T-helper 17 cell (primary cell): ENCODE results near the gene HMG20B. TPM values are rescaled to one million over a fixed set of nuclear protein-coding genes. Genes with fewer than 3 reads are reported as not detected.

Experiments used
- ATAC-seq: fragments of 150-1000 bp; cut with Tn5 transposase; 2 replicates; pipeline ENCODE4 v1.10.0; 2021; ENCODE audit warnings: mild to moderate bottlenecking, moderate library complexity
- DNase-seq, 3 donors: peaks; one replicate each; pipeline versions ENCODE4 v3.0.0 to v3.0.0-alpha.2; 2020 to 2021
- H3K9me3 ChIP-seq: one replicate; pipeline ENCODE4 v1.7.0; 2013; ENCODE audit warnings: low read length, mild to moderate bottlenecking; ENCODE audit not compliant: control insufficient read depth, poor library complexity, severe bottlenecking
- H3K27ac Mint-ChIP-seq: one replicate; pipeline ENCODE4 v1.8.0; 2022; ENCODE audit warnings: mild to moderate bottlenecking, moderate library complexity, mixed read lengths
- H3K27me3 Mint-ChIP-seq: one replicate; pipeline ENCODE4 v1.8.0; 2022; ENCODE audit warnings: mixed read lengths
- H3K36me3 Mint-ChIP-seq: one replicate; pipeline ENCODE4 v1.8.0; 2022; ENCODE audit warnings: low read depth, mixed read lengths
- H3K4me1 Mint-ChIP-seq: one replicate; pipeline ENCODE4 v1.8.0; 2022; ENCODE audit warnings: mild to moderate bottlenecking, mixed read lengths
- H3K4me3 Mint-ChIP-seq: one replicate; pipeline ENCODE4 v1.8.0; 2022; ENCODE audit warnings: mild to moderate bottlenecking, moderate library complexity, mixed read lengths
- total RNA-seq, 4 donors: library from RNA in 2 of 4; stranded (reverse) in 2 of 4; gene quantifications; one replicate each; pipeline ENCODE4 v1.2.3 and lab custom pipeline; 2022 to 2026

The HMG20B gene
- total RNA-seq, 2 donors from 2014 or later: 34.0 to 36.7 TPM

DNA sequence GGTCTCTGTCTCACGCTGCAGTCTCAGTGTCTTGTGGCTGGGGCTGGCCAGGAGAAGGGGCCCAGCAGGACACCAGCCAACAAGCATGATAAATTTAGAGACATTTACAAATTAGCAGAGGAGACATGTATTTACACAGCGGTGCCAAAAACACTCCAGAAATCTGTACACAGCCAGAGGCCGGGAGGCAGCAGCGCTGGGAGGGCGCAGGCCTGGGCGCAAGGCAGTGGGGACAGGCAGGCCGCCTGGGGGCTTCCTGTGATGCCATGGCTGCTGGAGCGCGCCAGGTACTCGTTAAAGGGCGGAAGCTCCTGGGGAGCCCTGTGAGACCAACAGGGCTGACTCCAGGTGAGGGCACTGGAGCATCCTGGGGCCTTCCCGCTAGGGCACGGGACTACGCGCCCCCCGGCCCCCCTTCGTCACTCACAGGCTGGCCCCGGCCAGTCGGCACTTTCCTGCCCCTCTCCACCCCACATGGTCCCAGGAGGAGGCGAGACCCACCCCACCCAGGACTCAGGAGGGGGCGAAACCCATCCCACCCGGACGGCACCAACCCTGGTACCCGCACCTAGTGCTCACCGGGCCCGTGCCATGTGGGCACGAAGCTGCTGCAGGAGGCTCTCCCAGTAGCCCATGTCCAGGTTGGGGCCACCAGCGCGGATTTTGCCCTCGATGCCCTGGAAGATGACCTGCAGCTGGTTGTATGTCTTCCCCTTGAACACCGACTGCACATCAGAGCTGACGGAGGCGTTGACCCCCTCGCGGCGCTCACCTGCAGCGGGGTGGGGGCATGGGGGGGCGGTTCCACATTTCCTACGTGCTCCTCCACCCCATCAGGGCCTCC lies 41.3 kb downstream of the HMG20B start:
- DNase-seq: no peak
- Mint-ChIP-seq H3K27me3 (no peaks in the 10 kb centered on the region), H3K27ac (no peak overlapping the region), H3K4me1 (peaks cover 7% of the 10 kb centered on the region), H3K36me3 (no peaks in the 10 kb centered on the region), H3K4me3 (no peak overlapping the region)
- no peak for ATAC-seq
- no peaks in the 10 kb centered on the region for H3K9me3 ChIP-seq

DNA sequence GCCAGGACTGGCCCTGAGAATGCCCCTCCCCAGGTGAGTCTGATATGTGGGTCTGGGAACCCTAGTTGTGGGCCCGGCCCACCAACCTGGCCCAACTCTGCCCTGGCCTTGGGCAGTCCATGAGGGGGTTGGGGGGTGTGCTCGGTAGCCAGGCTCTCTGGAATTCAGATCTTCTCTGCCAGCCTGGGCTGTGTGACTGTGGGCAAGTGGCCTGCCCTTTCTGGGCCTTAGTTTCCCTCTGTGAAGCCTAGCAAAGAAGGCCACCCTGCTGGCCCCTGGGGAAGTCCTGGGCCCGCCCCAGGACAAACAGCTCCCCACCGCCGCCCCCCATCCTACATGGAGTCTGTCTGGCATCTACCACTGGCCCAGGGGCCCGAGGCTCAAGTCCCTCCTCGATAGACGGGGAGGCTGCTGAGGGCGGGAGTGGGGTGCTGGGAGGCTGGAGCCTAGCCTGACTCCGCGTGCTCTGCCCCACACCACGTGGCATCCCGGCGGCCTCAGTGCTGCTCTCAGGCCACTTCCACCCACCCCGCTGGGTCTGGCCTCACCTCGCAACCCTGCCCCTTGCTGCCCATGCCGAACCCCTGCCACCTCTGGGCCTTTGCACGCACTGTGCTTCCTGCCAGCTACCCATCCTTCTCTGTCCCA lies 42.2 kb downstream of the HMG20B start:
- H3K27me3 Mint-ChIP-seq: no peaks in the 10 kb centered on the region
- H3K27ac Mint-ChIP-seq: no peak overlapping the region
- no peak overlapping the region for H3K4me3 Mint-ChIP-seq
- H3K9me3 ChIP-seq: no peaks in the 10 kb centered on the region
- DNase-seq: no peak
- no peak for ATAC-seq
- peaks cover 10% of the 10 kb centered on the region for H3K4me1 Mint-ChIP-seq
- no peaks in the 10 kb centered on the region for H3K36me3 Mint-ChIP-seq

DNA sequence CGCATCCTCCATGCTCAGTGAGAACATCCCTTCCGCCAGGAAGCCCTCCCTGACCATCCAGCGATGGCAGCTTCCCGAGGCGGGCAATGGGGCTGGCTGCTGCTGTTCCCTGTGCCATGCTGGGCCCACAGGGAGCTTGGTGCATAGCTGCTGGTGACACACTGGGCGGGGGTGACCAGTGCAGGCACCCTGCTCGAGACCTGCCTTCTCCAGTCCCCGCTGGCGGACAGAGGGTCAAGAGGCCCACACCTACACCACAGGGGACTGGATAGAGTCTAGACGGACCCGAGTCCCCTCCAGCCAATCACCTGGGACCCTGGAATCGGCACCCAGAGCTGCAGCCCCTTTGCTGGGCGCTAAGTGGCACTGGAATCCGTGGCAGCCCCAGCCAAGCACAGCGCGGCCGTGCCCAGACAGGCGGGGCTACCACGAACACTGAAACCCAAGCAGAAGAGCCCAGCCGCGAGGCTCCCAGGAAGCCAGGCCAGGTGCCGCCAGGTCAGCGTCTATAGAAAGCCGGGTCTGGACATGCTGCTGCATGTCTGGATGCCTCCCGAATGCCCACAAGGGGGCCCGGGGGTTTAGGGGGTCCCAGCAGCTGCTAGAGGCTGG lies 42.9 kb downstream of the HMG20B start:
- Mint-ChIP-seq H3K4me1 (peaks cover 10% of the 10 kb centered on the region), H3K4me3 (no peak overlapping the region), H3K27me3 (no peaks in the 10 kb centered on the region), H3K36me3 (no peaks in the 10 kb centered on the region), H3K27ac (no peak overlapping the region)
- H3K9me3 ChIP-seq: no peaks in the 10 kb centered on the region
- ATAC-seq: no peak
- no peak for DNase-seq

DNA sequence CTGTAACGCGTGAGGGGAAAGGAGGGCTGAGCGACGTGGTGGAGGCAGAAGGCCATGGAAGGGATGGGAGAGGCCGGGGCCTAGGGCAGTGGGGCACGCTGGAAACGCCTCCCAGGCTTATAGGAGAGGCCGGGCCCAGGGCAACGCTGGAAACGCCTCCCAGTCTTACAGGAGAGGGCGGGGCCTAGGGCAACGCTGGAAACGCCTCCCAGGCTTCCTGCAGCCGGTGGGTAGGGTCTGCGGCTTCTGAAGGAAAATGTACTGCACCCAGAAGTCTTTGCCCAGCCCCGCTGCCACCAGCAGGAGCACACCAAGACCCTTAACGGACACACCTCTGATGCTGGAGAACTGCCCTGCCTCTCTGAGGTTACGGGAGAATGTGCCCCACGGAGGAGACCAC lies 44.7 kb downstream of the HMG20B start:
- no peak overlapping the region for H3K4me3 Mint-ChIP-seq
- H3K27ac Mint-ChIP-seq: peak overlapping the region; percentile 34
- DNase-seq: no peak
- H3K4me1 Mint-ChIP-seq: peaks cover 12% of the 10 kb centered on the region
- no peaks in the 10 kb centered on the region for H3K9me3 ChIP-seq
- no peaks in the 10 kb centered on the region for H3K36me3 Mint-ChIP-seq
- ATAC-seq: no peak
- no peaks in the 10 kb centered on the region for H3K27me3 Mint-ChIP-seq

DNA sequence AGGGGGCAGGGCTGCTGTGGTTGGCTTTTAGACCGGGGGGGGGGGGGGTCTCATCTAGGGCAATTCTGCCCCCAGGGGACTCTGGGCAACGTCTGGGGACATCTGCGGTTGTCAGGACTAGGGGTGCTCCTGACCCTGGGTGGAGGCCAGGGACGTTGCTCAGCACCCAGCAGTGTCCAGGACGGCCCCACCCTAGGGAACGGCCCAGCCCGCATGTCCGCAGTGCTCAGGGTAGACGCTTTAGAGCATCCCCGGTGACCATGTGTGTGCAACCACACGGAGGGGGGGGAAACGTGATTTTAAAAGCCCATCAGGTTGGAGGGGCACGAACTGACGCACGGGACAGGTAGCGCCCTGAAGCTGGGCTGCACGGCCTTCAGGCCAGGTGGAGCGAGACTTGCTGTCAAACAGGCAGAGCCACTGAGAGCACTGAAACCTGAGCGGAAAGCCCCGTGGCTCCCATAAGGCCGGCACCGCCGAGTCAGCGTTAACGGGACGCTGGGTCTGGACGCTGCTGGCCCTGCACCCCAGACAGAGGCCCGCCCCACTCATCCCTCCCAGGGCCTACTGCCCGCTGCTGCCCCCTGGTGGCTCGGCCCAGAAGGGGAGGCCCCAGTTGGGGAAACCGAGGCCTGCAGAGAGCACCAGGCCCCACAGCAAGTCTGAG lies 45.5 kb downstream of the HMG20B start:
- Mint-ChIP-seq H3K27me3 (no peaks in the 10 kb centered on the region), H3K36me3 (no peaks in the 10 kb centered on the region), H3K4me3 (no peak overlapping the region)

DNA sequence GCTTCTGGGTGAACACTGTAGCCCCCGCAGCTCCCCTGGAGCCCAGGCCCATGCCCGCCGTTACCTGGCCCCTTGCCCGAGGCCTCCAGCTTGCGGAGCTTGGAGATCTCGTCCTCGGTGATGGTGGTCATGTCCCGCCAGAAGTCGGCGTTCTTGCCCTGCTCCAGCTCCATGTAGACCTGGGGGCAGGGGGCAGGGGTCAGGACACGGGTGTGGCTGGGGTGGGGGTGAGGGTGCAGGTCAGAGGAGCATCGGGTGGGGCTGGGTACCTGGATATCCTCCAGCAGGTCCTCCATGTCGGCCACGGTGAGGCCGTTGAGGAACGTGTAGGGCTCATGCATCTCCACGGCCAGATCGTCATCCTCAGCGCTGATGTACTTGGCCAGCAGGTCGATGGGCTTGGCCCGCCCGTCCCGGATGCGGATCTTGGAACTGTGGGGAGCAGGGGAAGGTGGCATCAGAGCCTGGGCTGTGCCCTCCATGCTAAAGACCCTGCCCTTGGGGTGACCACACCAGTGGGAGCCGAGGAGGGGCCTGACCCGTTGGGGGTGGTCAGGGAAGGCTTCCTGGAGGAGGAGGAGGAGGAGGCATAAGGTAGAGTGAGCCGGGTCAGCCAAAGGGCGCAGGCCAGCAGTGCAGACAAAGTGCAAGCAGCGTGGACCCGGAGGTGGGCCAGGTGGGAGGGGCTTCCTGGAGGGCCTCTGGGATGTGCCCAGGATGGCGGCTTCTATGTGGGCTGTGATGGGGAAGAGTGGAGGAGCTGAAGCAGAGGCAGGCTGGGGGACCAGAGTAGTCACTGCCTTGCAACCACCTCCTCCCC lies 46.3 kb downstream of the HMG20B start:
- Mint-ChIP-seq H3K4me3 (no peak overlapping the region), H3K27ac (no peak overlapping the region), H3K27me3 (no peaks in the 10 kb centered on the region), H3K36me3 (no peaks in the 10 kb centered on the region), H3K4me1 (peaks cover 13% of the 10 kb centered on the region)
- no peaks in the 10 kb centered on the region for H3K9me3 ChIP-seq
- DNase-seq: no peak
- ATAC-seq: no peak

More for the DNA sequence above, 45.5 kb downstream of the HMG20B start:
- ATAC-seq (peak; percentile 77), DNase-seq (peak; percentile 24 to 57 (median 34))
- Mint-ChIP-seq H3K4me1 (peaks cover 12% of the 10 kb centered on the region), H3K27ac (no peak overlapping the region)
- H3K9me3 ChIP-seq: no peaks in the 10 kb centered on the region

DNA sequence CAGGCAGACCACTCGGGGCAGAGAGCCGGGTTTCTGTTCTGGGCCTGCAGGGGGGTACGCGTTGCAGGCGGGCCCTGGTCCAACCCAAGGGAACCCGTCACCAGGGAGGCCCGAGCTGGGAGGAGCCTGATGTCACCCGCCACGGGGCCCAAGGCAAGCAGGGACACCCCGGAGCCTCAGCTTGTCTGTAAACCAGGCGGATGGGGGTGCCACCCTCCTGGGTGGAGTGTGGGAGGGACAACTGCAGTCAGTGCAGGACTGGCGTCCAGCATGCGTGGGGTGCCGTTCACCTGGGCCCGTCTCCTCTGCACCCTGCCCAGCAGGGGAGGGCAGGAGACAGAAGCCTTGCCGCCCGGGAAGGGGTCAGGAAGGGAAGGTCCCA lies 46.9 kb downstream of the HMG20B start:
- no peaks in the 10 kb centered on the region for H3K36me3 Mint-ChIP-seq
- no peak for ATAC-seq

DNA sequence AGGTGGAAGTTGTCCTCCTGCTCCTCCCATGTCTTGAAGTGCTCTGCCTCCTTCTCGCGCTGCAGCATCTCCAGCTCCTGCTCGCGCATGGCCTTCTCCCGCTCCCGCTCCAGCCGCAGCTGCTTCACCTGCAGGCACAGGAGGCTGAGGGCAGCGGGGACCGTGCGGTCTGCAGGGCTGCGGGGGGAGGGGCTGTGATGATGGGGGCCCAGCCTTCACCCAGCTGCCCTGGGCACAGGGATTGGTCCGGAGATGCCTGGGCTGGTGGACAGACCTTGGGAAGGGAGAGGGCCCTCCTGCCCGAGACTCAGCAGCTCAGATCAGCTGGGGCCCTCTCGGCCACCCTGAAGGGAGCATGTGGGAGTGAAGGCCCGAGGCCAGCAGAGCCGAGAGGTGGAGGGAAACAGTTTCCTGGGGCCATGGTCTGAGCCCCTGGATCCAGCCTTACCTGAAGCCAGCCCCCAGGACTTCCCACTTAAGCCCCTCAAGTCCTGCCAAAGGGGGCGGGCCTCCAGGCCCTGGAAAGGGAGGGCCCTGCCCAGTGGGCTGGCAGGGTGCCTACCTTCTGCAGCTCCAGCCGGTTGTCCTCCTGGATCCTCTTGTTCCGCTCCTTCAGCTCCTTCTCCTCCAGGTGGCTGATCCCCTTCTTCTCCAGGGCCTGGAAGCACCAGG lies 47.5 kb downstream of the HMG20B start:
- H3K4me1 Mint-ChIP-seq: peaks cover 20% of the 10 kb centered on the region
- H3K36me3 Mint-ChIP-seq: no peaks in the 10 kb centered on the region
- H3K4me3 Mint-ChIP-seq: no peak overlapping the region
- no peak for DNase-seq
- H3K27ac Mint-ChIP-seq: no peak overlapping the region
- no peaks in the 10 kb centered on the region for H3K9me3 ChIP-seq
- no peak for ATAC-seq
- H3K27me3 Mint-ChIP-seq: no peaks in the 10 kb centered on the region

More for the DNA sequence above, 46.9 kb downstream of the HMG20B start:
- H3K9me3 ChIP-seq: no peaks in the 10 kb centered on the region
- no peak for DNase-seq
- H3K27ac Mint-ChIP-seq: no peak overlapping the region
- H3K4me1 Mint-ChIP-seq: peaks cover 19% of the 10 kb centered on the region
- no peaks in the 10 kb centered on the region for H3K27me3 Mint-ChIP-seq
- no peak overlapping the region for H3K4me3 Mint-ChIP-seq

DNA sequence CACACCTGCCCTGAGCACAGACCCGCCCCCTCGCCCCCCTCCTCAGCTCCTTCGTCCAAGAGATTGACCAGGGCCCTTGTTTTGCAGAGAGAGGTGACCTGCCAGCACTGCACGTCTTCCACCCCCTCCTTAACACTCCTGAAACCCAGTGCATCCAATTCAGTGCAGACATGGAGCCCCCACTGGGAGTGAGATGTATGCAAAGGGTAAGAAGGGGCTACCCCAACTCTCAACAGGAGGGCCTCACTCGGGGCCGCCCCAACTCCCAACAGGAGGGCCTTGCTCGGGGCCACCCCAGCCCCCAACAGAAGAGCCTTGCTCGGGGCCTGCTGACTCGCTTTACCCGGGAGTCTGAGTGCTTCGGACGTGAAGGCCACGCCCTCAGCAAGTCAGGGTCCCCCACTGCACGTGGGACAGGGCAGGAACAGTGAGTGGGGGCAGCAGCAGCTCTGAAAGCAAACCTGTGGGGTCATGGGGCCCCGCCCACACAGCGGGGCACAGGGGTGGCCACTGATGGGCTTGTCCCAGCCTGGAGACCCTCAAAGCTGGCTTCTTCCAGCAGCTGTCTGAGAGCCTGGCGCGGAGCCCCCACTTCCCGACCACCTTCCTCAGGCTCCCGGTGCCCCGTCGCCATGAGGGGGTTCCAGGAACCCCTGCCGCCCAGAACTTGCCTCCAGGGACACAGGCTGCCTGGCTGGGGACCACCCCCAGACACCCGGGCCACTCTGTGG lies 48.2 kb downstream of the HMG20B start:
- Mint-ChIP-seq H3K4me3 (no peak overlapping the region), H3K36me3 (no peaks in the 10 kb centered on the region), H3K27ac (no peak overlapping the region), H3K4me1 (peaks cover 21% of the 10 kb centered on the region), H3K27me3 (no peaks in the 10 kb centered on the region)
- DNase-seq (no peak), ATAC-seq (no peak)
- no peaks in the 10 kb centered on the region for H3K9me3 ChIP-seq

DNA sequence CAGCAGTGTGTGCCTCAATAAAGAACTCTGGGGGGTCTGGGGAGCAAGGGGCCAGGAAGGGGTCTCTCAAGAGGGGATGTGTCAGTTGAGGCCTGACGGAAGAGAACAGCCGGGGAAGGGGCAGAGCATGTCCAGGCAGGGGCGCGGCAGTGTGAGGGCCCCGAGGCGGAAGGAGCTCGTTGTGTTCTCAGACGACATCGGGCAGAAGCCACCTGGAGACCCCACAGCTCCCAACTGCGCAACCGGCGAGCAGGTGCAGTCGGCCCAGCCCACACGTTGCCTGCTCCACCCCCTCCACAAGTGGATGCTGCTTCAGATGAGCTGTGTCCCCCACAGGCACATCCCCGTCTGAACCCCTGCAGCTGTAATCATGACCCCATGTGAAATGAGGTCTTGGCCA lies 48.9 kb downstream of the HMG20B start:
- Mint-ChIP-seq H3K27me3 (no peaks in the 10 kb centered on the region), H3K36me3 (no peaks in the 10 kb centered on the region), H3K27ac (no peak overlapping the region), H3K4me3 (no peak overlapping the region), H3K4me1 (peaks cover 27% of the 10 kb centered on the region)
- H3K9me3 ChIP-seq: no peaks in the 10 kb centered on the region
- DNase-seq: no peak
- no peak for ATAC-seq

DNA sequence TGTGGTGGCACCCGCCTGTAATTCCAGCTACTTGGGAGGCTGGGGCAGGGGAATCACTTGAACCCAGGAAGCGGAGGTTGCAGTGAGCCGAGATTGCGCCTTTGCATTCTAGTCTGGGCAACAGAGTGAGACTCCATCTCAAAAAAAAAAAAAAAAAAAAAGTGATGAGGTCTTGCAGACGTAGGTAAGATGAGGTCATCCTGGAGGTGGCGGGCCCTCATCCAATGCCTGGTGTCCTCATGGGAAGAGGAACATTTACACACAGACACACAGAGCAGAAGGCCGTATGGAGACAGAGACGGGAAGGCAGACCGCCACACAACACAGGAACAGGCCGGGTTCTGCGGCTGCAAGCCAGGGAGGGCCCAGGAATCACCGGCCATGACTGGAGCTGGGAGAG lies 49.5 kb downstream of the HMG20B start:
- peak overlapping the region; percentile 7 for H3K4me3 Mint-ChIP-seq
- H3K4me1 Mint-ChIP-seq: peaks cover 28% of the 10 kb centered on the region
- no peaks in the 10 kb centered on the region for H3K27me3 Mint-ChIP-seq
- no peak for DNase-seq
- no peaks in the 10 kb centered on the region for H3K9me3 ChIP-seq
- no peak for ATAC-seq
- H3K36me3 Mint-ChIP-seq: no peaks in the 10 kb centered on the region
- no peak overlapping the region for H3K27ac Mint-ChIP-seq

DNA sequence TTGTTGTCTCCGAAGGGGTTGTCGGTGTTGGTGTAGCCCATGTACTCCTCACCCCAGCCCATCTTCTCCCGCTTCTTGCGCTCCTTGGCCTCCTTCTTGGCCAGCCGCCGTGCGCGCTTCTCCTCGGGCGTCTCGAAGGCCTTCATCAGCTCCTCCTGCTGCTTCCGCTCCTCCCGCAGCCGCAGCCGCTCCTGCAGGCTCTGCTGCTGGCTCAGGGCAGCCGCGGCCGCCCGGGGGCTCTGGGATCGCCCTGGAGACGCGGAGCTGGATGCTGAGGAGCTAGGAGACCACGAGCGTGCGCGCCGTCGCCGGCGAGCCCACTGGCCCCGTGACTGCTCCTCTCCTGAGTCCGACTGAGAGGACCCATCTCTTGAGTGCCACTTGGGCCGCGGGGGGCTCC lies 51.0 kb downstream of the HMG20B start:
- H3K27me3 Mint-ChIP-seq: no peaks in the 10 kb centered on the region
- no peaks in the 10 kb centered on the region for H3K9me3 ChIP-seq
- no peak overlapping the region for H3K4me3 Mint-ChIP-seq
- ATAC-seq (no peak), DNase-seq (no peak)
- peaks cover 23% of the 10 kb centered on the region for H3K4me1 Mint-ChIP-seq
- no peaks in the 10 kb centered on the region for H3K36me3 Mint-ChIP-seq
- no peak overlapping the region for H3K27ac Mint-ChIP-seq
